Stimulated activated naive CD4-positive, alpha-beta T cell (primary cell): ENCODE results near the gene ARHGAP22.

Experiments
- DNase-seq, 6 experiments: peaks; one replicate each; lab custom pipeline; 2025; lab: John Stamatoyannopoulos, UW

ARHGAP22 gene

DNA sequence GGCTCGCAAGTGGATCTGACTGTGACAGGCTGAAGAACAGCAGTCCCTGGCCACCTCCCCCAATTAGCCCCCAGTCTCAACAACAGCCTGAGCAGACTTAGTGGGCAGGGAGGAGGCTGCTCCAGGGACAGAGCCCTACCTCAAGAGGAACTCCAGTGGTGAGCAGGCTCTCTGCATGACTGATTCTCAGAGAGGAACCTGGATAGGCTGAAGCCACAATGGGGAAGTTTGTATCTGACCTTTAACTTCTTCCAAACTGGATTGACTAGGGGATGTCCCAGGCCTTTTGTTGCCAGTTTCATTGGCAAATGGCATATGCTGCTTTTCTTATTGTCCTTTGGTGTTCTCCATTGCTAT lies 93.0 kb downstream of the ARHGAP22 start:
- no peak for DNase-seq

DNA sequence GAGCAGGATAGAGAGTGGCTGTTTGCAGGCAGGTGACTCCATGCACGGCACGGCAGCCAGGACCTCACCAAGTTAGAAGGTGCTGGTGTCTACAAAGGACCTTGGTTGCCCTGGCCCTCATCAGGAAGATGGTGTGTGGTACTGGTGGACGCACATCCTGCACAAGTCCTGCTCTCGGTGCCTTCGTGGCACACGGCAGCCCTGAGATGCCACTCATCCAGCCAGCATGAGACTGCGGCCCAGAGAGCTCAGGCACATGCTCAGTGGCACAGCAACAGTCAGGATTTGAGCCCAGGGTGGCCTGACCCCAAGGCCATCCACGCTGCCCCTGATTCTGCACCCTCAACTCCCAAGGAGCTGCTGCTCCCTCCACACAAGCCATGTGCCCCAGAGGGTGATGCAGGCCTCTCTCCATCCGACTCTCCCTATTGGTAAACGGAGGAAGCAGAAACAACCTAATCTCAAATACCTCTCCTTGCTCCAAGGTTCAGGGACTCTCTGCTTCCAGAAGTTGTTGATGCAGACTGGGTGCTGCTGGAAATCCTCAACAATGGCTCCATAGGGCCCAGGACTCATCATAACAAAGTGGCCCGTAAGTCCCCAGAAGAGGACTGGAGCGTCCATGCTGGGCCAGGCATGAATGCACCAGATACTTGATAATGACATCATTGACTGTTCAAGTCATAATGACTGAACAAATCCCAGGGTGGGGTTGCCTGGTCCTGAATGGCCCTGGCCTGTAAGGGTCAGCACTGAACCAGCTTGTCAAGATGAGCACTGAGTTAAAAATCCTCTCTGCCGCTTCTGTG lies 93.6 kb downstream of the ARHGAP22 start:
- no peak for DNase-seq

DNA sequence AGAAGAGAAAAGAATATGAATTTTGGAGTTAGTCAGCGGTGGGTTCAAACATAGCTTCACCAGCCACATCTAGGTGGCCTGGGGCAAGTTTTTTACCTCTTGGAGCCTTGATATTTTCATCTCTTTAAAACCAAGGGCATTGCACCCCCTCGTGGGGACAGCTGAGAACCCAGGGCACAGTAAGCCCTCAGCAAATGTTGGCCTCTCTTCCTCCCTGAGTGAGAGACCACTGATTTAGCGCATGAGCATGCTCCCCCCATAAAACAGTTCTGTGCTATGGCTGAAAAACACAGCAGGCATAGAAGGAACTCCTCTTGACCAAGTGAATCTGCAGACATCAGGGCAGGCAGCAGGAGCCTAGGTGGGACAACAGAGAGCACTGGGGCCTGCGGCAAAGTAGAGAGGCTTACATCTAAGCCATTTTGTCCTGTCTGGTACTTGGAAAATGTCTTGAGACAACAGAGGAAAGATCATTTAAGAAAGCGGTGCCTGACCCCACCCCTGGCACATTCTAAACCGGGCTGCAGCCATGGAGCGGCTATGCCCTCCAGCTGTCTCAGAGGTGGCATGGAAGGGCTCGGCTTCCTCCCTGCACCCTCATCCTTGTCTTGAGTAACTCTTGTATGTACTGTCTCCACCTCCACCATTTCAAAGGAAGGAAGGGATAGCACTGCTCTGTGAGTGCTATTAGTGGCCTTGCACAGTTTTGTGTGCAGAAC lies 94.7 kb downstream of the ARHGAP22 start:
- no peak for DNase-seq

GRCh38 chr10:48508791-48509772 lies 95.8 kb downstream of the ARHGAP22 start:
- no peak for DNase-seq

- DNase-seq, result no peak
These were observed 96.7 kb downstream of the ARHGAP22 start for GRCh38 chr10:48507933-48508790.

- DNase-seq, result no peak
These were observed 97.4 kb downstream of the ARHGAP22 start for GRCh38 chr10:48507494-48507893.

GRCh38 chr10:48506147-48506917 lies 98.5 kb downstream of the ARHGAP22 start:
- peak in 1 of 6 experiments; percentile 3 for DNase-seq

GRCh38 chr10:48505394-48506112 lies 99.3 kb downstream of the ARHGAP22 start:
- no peak for DNase-seq

DNA sequence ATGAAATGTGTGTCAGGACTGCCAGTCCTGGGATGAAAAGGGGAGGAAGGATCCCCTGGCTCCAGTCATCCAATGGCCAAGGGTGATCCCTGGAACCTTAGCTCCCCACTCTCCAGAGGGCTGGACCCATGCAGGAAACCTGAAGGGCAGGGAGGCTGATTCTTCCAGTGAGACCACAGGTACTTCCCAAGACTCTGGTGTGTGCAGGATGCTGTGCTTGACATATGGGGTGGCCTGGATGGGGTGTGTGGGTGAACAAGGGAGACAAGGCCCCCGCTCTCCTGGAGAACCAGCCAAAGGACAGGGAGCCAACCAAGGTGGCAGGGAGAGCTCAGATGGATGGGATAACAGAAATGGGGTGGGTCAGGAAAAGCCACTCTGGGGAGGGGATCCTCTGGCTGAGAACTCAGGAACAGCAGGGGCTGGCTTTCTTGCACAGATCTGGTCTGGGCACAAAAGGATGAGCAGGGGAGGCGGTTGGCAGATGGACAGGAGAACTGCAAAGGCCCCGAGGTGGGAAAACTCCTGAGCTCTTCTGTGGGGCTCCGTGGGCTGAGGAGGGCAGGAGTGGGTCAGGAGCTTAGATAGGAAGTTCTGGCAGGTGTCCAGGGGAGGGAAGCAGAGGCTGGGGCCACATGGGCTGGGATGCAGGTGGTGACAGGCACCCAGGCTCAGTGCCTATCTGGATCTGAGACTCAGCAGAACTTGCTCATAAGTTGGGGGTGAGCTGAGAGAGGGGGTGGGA lies 100.6 kb downstream of the ARHGAP22 start:
- DNase-seq, result no peak

- no peak for DNase-seq
These were observed 101.5 kb downstream of the ARHGAP22 start for GRCh38 chr10:48503293-48503911.

DNA sequence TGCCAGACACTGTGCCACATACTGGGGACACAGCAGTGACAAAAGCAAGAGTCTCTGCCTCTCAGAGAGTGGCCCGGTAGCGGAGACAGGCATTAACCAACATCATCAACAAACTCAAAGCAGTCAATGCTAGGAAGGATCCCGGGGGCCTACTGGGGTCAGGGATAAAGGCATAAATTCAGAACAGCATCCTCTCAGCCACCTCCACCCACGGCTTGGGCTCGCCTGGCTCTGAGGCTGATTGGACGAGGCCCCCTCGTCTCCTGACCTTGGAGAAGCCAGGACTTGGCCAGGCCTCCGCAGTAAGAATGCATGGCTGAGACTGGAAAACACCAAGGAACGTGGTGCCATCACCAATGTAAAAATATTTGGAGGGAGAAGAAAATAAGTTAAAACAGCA lies 102.1 kb downstream of the ARHGAP22 start:
- DNase-seq, result no peak

DNA sequence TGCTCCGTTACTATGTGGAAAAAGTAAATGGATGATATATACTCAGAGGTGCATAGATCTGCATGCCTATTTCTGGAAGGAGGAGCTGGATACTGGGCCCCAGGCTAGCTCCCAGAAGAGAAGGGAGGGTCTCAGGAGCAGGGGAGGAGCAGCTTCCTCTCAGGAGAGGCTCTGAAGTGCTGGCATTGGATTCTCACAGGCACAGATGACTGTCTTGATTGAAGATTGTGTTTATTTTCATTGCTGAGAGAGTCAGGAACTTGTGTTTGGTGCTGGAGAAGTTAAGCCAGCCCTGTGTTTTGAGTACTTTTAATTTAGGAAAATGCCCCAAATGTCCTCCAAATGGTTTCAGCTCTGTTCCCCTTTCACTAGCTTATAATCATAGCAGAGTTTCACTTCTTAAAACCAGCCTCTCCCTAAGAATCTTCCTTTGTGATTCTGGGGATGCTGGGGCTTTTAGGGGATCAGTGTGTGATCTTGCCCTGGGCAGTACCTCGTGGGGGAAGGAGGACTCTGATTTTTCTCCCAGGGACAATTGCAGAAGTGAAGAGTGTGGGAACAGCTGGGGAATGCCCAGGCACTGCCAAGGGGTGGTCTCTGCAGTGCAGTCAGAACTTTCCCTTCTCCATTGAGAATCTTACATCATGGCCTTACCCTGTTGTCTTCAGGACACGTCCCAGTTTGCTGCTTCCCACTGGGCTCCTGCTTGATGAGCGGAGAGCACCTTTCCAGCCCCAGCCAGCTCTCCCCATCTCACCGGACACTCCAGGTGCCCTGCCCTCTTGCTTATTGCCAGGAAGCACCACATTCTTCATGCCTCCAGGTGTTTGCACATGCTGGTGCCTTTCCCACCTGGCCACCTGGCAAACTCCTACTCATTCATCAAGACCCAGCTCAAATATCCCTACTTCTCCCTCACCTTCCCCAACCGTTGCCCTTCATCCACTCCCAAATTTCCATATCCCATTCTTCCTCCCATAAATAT lies 102.8 kb downstream of the ARHGAP22 start:
- no peak for DNase-seq

DNA sequence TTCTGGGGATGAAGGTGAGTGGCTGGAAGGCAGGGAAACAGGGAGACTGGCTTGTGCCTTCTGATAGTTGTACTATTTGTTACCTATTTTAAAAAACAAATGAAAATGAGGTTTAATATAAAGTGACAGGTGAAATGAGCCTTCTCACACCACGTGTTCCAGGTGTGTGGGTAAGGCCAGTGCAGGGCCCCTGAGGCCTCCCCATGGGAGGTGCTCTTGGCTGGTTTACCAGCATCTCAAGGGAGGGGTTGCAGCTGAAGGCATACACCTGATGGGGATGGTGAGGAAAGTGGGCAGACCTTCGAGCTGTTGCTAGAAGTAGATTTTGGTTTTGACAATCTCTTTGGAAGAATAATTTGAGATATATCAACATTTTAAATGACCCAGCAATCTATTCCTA lies 103.6 kb downstream of the ARHGAP22 start:
- no peak for DNase-seq

- DNase-seq, result no peak
These were observed 104.1 kb downstream of the ARHGAP22 start for GRCh38 chr10:48500771-48501170.

GRCh38 chr10:48498940-48499510 lies 105.8 kb downstream of the ARHGAP22 start:
- DNase-seq, result no peak

DNA sequence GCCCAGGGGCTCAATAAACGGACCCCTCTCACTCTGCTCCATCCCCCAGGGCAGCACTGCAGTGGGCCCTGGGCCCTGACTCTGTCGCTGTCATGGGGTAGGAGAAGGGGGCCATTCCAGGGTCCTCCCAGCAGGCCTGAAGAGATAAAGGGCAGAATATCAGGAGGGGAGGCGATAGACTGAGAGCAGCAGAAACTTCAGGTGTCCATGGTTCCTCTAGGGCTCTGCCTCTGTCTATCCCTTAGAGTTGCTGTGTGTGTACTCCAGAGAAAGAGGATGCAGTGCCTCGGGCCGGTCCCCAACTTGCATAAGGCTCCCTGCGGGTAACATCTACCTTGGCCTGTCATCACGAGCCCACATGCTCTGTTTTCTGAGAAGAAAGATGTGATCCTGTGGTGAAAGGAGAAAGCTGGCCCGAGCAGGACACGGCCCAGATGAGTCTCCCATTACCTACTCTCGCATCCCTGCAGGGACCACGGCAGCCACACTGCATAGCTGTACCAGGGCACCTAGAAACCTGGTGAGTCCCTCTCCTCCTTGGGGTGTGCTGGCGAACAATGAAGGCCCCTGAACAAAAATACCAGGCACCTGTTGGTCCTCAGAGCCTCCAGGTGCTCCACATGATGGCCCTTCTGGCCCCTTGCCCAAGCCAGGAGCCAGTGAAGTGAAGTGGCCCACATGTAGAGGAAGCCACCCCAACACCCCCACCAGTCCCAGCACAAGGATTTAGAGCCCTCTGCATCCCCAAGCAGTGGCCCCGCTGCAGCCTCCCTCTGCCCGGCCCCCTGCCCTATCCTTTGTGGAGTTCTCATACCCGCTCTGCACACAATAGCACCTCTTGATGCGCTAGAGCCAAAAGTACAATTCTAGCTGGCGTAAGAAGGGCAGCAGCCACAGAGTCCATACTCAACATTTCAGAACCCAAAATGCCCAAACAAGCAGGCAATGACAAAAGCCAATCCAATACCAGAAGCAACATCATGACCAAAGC lies 106.8 kb downstream of the ARHGAP22 start:
- no peak for DNase-seq
